ENCODE results near the gene FAM170B. TPM values are rescaled to one million over a fixed set of nuclear protein-coding genes. Genes with fewer than 3 reads are reported as not detected.
A peak's percentile ranks its signal among the peaks of the same experiment; 100 is the strongest.

FAM170B gene
- total and polyA plus RNA-seq, 7 donors, result 0.01 TPM; not detected in 6

DNA sequence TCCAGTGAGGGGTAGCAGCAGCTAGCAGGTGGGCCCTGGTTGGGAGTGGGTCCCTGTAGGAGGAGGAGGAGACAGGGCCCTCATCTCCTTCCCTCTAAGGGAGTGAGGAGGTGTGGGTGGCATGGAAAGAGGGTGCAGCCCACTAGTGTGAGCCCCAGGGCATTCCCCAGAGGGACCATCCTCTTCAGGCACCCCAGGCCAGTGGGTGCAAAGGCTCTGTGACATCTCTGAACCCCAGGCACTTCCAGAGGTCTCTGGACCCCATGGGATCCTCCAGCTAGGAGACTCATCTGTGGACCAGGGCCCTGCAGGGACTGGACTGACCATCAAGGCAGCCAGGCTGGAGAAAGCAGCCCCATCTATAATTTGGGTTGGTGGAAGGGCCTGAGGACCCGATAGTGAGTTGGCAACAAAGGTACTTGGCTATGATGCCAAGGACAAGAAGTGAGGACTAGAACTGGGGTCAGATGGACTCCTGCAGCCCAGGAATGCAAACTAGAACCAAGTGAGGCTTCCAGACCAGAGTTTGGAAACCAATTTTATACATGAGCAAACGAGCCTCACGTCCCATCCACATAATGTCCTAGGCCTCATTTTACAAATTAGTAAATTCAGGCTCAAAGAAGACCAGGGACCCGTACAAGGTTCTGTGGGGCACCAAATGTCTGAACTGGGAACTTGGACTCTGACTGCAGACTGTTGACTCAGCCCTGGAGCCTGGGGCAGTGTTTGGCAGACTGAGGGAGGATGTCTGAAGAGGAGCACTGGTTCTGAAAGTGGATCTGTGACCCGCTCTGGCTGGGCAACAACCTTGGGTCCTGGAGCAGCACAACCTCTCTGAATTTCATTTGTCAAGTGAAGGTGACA lies 17.1 kb downstream of the FAM170B start:
- no peak overlapping the region for H3K27ac ChIP-seq
- 62 to 80% (median 67%) methylated on average over 5 of the region's 5 CpGs for WGBS, 3 donors
- H3K27me3 ChIP-seq (ENCODE audit: insufficient read depth in 3 of 3, low read length in 2 of 3), result peaks cover 0 to 6% (median 0%) of the 10 kb centered on the region in 3 donors
- peaks cover 3% of the 10 kb centered on the region for H3K4me1 ChIP-seq
- no peaks in the 10 kb centered on the region for H3K36me3 ChIP-seq (ENCODE audit: insufficient read depth in 1 of 2, low read depth in 1 of 2)
- DNase-seq (no peak), ATAC-seq (no peak)
- intact Hi-C loops (cut with DNase I), result loop anchor here in 1 of 2 donors (10.0 kb wide), 1 partner anchor 112 kb away; no protein-coding TSS in a partner anchor
- TF ChIP-seq, protein P1, sequence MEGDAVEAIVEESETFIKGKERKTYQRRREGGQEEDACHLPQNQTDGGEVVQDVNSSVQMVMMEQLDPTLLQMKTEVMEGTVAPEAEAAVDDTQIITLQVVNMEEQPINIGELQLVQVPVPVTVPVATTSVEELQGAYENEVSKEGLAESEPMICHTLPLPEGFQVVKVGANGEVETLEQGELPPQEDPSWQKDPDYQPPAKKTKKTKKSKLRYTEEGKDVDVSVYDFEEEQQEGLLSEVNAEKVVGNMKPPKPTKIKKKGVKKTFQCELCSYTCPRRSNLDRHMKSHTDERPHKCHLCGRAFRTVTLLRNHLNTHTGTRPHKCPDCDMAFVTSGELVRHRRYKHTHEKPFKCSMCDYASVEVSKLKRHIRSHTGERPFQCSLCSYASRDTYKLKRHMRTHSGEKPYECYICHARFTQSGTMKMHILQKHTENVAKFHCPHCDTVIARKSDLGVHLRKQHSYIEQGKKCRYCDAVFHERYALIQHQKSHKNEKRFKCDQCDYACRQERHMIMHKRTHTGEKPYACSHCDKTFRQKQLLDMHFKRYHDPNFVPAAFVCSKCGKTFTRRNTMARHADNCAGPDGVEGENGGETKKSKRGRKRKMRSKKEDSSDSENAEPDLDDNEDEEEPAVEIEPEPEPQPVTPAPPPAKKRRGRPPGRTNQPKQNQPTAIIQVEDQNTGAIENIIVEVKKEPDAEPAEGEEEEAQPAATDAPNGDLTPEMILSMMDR (IDR thresholded peaks at IDR 0.05), result no peak
- no peak overlapping the region for H3K4me3 ChIP-seq
- no peaks in the 10 kb centered on the region for H3K9me3 ChIP-seq

DNA sequence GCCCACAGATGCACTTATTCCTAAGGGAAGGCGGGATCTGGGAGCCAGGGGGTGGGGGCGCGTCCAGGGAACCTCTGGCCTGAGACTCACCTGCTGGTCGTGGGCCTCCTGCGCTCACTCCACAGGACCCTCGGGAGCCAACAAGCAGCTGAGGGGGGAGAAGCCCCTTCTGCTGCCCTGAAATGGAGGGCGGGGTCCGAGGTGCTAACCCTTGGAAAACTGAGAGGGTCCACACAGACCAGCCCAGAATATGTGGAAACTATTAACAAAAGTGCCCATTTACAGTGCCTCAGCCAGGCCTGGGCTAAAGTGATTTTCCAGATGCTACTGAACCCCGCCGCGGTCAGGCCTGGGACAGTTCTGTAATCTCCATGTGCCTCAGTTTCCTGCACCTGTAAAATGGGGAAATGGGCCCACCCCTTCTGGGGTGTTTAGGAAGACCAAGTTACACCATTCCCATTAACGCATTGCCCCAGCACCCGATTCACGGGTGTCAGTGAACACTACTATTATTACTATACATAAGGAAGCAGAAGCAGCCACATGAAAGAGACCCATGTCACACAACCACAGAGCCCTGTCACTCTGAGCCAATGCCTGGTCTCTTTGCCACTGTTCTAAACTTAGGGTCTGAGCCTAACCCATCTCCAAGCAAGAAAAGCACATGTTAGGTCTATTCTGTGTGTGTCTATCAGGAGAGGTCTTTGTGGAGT lies 17.9 kb downstream of the FAM170B start:
- Histone ChIP-seq H3K27me3 (ENCODE audit: insufficient read depth in 3 of 3, low read length in 2 of 3) (peaks cover 0 to 6% (median 0%) of the 10 kb centered on the region in 3 donors), H3K27ac (no peak overlapping the region), H3K36me3 (ENCODE audit: insufficient read depth in 1 of 2, low read depth in 1 of 2) (no peaks in the 10 kb centered on the region), H3K4me1 (peaks cover 3% of the 10 kb centered on the region), H3K9me3 (no peaks in the 10 kb centered on the region), H3K4me3 (peak overlapping the region; percentile 43)
- intact Hi-C loops (cut with DNase I), result loop anchor here in 1 of 2 donors (10.0 kb wide), 1 partner anchor 111 kb away; no protein-coding TSS in a partner anchor
- ATAC-seq, result peak in 2 of 4 donors; percentile 9 to 50
- no peak for DNase-seq
- TF ChIP-seq, protein P1 (IDR thresholded peaks at IDR 0.05), result no peak
- 75 to 80% (median 75%) methylated on average over 13 to 14 of the region's 14 CpGs for WGBS, 3 donors

DNA sequence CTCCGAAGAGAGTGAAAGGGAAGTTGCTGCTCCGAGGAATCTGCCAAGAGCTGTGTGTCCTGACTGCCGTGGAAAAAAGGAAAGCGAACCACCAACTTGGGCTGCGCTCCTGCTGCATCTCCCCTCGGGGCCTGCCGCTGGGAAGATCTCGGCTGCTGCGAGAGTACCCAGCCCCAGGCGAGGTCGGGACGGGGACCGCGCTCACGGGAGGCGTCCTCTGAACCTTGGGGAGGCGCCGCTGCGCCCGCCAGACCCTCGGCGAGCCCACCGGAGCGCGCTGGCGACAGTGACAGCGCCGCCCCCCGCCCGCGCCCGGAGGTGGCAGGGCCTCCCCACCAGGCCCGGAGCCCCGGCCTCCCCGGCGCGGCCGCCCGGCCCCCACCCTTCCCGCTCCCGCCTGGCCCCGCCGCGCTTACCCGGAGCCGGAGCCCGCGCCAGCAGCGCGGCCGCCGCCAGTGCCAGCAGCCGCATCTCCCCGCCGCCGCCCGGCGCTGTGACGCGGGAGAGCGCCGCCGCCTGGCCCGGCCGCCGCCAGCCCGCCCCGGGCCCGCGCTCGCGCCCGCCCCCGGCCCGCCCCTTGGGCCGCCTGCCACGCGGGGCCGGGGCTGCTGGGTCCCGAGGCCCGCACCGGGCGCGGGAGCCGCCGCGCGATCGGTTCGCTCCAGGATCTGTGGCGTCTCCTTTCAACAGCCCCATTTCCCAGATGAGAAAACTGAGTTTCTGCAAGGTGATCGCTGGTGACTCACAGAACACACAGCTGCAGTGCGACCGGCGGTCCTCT lies 18.6 kb downstream of the FAM170B start, which contains the start of gene VSTM4:
Gene VSTM4 (minus strand): TSS at position 508 of the 781 bp plus-strand sequence. CDS start 37 bp downstream, at position 471.
- ATAC-seq (peak; percentile 46 to 77 (median 62)), DNase-seq (peak; percentile 48 to 67)
- WGBS, 3 donors, result 3 to 7% (median 4%) methylated on average over 39 to 95 of the region's 95 CpGs
- peak within 1 kb of the TSS; percentile 69 for H3K4me3 ChIP-seq
- TF ChIP-seq, protein P1 (IDR thresholded peaks at IDR 0.05), result no peak
- no peaks in the 10 kb centered on the region for H3K36me3 ChIP-seq (ENCODE audit: insufficient read depth in 1 of 2, low read depth in 1 of 2)
- H3K27ac ChIP-seq, result peak within 1 kb of the TSS; percentile 59
- intact Hi-C loops (cut with DNase I), result loop anchor here in 1 of 2 donors (10.0 kb wide), 1 partner anchor 110 kb away; no protein-coding TSS in a partner anchor
- peaks cover 4% of the 10 kb centered on the region for H3K4me1 ChIP-seq
- peaks cover 0 to 6% (median 0%) of the 10 kb centered on the region in 3 donors for H3K27me3 ChIP-seq (ENCODE audit: insufficient read depth in 3 of 3, low read length in 2 of 3)
- no peaks in the 10 kb centered on the region for H3K9me3 ChIP-seq

DNA sequence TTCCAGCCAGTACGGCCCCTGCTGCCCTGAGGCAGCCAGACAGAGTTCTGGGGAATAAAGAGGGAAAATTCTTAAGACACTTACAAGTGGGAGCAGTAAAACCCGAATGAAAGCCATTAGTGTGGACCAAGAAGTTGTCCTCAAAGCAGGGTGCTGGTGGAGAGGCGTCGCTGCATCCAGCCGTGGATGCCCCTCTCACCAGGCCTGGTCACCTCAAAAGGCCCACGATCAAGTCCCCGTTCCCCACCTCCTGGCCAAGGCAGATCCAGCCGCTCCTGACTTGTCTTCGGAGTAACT lies 19.2 kb downstream of the FAM170B start:
- peaks cover 9% of the 10 kb centered on the region for H3K4me1 ChIP-seq
- WGBS, 3 donors, result 30 to 36% (median 35%) methylated on average over 9 of the region's 9 CpGs
- peak in 1 of 2 donors; percentile 59 for DNase-seq

More for the DNA sequence above, 19.2 kb downstream of the FAM170B start:
- TF ChIP-seq, protein P1 (IDR thresholded peaks at IDR 0.05), result no peak
- H3K4me3 ChIP-seq, result peak overlapping the region; percentile 69
- no peaks in the 10 kb centered on the region for H3K9me3 ChIP-seq
- H3K27ac ChIP-seq, result peak overlapping the region; percentile 59
- H3K36me3 ChIP-seq (ENCODE audit: insufficient read depth in 1 of 2, low read depth in 1 of 2), result no peaks in the 10 kb centered on the region
- H3K27me3 ChIP-seq (ENCODE audit: insufficient read depth in 3 of 3, low read length in 2 of 3), result peaks cover 0 to 6% (median 0%) of the 10 kb centered on the region in 3 donors
- intact Hi-C loops (cut with DNase I), result loop anchor here in 1 of 2 donors (10.0 kb wide), 1 partner anchor 110 kb away; no protein-coding TSS in a partner anchor
- ATAC-seq, result peak in 3 of 4 donors; percentile 4 to 51 (median 25)
